Erythroblast (primary cell): Measurements from ENCODE around the gene HDDC3.

Experiments used
- DNase-seq, 2 experiments: peaks; one replicate each; lab custom pipeline; 2025; lab: John Stamatoyannopoulos, UW
- GATA1 ChIP-seq: IDR thresholded peaks from 2 replicates; pipeline ENCODE4 v1.6.1; 2011; ENCODE audit warnings: low read depth, mild to moderate bottlenecking, control low read depth, low read length, moderate library complexity
- POLR2A ChIP-seq: IDR thresholded peaks from 2 replicates; pipeline ENCODE4 v1.6.1; 2011; ENCODE audit warnings: mild to moderate bottlenecking, low read length

HDDC3 gene

DNA sequence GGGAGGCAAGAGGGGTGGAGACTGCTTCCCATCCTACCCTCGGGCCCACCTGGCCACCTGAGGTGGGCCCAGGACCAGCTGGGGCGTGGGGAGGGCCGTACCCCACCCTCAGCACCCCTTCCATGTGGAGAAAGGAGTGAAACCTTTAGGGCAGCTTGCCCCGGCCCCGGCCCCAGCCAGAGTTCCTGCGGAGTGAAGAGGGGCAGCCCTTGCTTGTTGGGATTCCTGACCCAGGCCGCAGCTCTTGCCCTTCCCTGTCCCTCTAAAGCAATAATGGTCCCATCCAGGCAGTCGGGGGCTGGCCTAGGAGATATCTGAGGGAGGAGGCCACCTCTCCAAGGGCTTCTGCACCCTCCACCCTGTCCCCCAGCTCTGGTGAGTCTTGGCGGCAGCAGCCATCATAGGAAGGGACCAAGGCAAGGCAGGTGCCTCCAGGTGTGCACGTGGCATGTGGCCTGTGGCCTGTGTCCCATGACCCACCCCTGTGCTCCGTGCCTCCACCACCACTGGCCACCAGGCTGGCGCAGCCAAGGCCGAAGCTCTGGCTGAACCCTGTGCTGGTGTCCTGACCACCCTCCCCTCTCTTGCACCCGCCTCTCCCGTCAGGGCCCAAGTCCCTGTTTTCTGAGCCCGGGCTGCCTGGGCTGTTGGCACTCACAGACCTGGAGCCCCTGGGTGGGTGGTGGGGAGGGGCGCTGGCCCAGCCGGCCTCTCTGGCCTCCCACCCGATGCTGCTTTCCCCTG lies 50.2 kb downstream of the HDDC3 start:
- DNase-seq, result no peak
- no peak for TF ChIP-seq GATA1
- TF ChIP-seq POLR2A, result no peak

DNA sequence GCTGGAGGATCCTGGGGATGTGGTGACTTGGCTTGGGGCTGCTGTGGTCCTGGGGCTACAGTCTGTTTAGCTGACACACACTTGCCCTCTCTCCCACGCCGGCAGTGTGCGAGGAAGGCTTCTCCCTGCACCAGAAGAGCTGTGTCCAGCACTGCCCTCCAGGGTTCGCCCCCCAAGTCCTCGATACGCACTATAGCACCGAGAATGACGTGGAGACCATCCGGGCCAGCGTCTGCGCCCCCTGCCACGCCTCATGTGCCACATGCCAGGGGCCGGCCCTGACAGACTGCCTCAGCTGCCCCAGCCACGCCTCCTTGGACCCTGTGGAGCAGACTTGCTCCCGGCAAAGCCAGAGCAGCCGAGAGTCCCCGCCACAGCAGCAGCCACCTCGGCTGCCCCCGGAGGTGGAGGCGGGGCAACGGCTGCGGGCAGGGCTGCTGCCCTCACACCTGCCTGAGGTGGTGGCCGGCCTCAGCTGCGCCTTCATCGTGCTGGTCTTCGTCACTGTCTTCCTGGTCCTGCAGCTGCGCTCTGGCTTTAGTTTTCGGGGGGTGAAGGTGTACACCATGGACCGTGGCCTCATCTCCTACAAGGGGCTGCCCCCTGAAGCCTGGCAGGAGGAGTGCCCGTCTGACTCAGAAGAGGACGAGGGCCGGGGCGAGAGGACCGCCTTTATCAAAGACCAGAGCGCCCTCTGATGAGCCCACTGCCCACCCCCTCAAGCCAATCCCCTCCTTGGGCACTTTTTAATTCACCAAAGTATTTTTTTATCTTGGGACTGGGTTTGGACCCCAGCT lies 51.0 kb downstream of the HDDC3 start:
- DNase-seq, result no peak
- TF ChIP-seq GATA1, result no peak
- no peak for TF ChIP-seq POLR2A

DNA sequence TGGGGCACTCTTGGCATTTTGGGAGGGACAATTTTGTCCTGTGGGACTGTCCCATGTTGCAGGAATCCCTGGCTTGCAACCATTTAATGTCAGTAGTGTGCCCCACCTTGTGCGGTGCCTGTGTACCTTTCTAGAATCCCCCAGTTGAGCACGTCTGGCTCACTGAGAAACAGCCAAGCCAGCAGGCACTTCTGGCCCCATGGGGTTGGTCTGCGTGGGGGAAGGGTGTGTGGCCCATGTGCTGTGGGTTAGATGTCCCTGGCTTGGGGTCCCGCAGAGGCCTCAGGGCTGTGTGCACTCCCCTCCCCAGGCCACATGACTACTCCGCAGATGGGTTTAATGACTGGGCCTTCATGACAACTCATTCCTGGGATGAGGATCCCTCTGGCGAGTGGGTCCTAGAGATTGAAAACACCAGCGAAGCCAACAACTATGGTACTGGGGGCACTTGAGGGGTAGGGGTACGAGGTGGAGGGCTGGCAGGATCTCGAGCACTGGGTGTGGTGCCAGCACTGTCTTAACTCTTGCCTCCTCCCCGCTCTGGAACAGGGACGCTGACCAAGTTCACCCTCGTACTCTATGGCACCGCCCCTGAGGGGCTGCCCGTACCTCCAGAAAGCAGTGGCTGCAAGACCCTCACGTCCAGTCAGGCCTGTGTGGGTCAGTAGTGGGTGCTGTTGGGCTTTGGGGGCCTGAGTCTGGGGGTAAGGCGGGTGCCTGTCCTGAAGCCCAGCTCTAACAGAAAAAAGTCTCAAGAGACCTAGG lies 51.8 kb downstream of the HDDC3 start:
- no peak for DNase-seq
- TF ChIP-seq GATA1 (no peak), POLR2A (no peak)
